HepG2 (cell line): ENCODE results near the gene SI. TPM values are rescaled to one million over a fixed set of nuclear protein-coding genes. Genes with fewer than 3 reads are reported as not detected.

Experiments used
- FOXO1 ChIP-seq: sonication (generic); formaldehyde crosslinking; IDR thresholded peaks from 2 replicates; pipeline ENCODE4 v1.4.0; 2020; ENCODE audit warnings: missing genetic modification reagents
- ISL2 ChIP-seq: sonication (generic); formaldehyde crosslinking; IDR thresholded peaks from 2 replicates; pipeline ENCODE4 v1.5.0; 2020; ENCODE audit warnings: missing genetic modification reagents
- MAF1 ChIP-seq: sonication (generic); formaldehyde crosslinking; IDR thresholded peaks from 2 replicates; pipeline ENCODE4 v1.5.0; 2020; ENCODE audit warnings: missing genetic modification reagents, borderline replicate concordance
- NCOA2 ChIP-seq: sonication (generic); formaldehyde crosslinking; IDR thresholded peaks from 2 replicates; pipeline ENCODE4 v1.8.0; 2022; ENCODE audit warnings: inconsistent platforms
- NFIC ChIP-seq: IDR thresholded peaks from 2 replicates; pipeline ENCODE4 v1.6.1; 2012; ENCODE audit warnings: mild to moderate bottlenecking, low read length, inconsistent platforms
- RFXANK ChIP-seq: IDR thresholded peaks from 2 replicates; pipeline ENCODE4 v1.6.1; 2016
- ZBTB3 ChIP-seq: sonication (generic); formaldehyde crosslinking; IDR thresholded peaks from 2 replicates; pipeline ENCODE4 v1.4.0; 2020; ENCODE audit warnings: low read depth, mild to moderate bottlenecking, moderate library complexity, missing genetic modification reagents, borderline replicate concordance
- ZFP62 ChIP-seq: sonication (generic); formaldehyde crosslinking; IDR thresholded peaks from 2 replicates; pipeline ENCODE4 v1.4.0; 2020; ENCODE audit warnings: missing genetic modification reagents
- polyA plus RNA-seq, 8 experiments: library from polyadenylated mRNA; depleted of rRNA in 3 of 8; stranded (reverse) in 7 of 8; unstranded in 1 of 8; fragments of >200 nt; fragmentation: Illumina TruSeq in 4 of 8; extraction: Trizol in 4 of 8; gene quantifications; 2 replicates each; pipeline versions ENCODE4 v1.2.1 to v1.2.3, GENCODE V29; 2011 to 2016; ENCODE audit warnings: low read depth in 4 of 8, missing spikeins in 1 of 8, mixed read lengths in 1 of 8; ENCODE audit not compliant: insufficient read depth in 1 of 8
- total RNA-seq, 5 experiments: library from RNA; depleted of rRNA; stranded (reverse); fragments of >200 nt; fragmentation: Illumina TruSeq; extraction: Trizol; gene quantifications; 2 replicates each; pipeline ENCODE4 v1.2.3, GENCODE V29; 2016; ENCODE audit warnings: low read depth in 1 of 5
- TF ChIP-seq, protein P1 (sequence below): sonication (generic); formaldehyde crosslinking; IDR thresholded peaks from 2 replicates; pipeline ENCODE4 v1.9.0; 2022; ENCODE audit warnings: missing genetic modification reagents, mild to moderate bottlenecking, borderline replicate concordance
- TF ChIP-seq, protein P2 (sequence below): sonication (generic); formaldehyde crosslinking; IDR thresholded peaks from 2 replicates; pipeline ENCODE4 v1.4.0; 2020; ENCODE audit warnings: missing genetic modification reagents
- TF ChIP-seq, protein P3 (sequence below): sonication (generic); formaldehyde crosslinking; conservative IDR thresholded peaks from 2 replicates; pipeline ENCODE4 v1.8.0; 2022; ENCODE audit warnings: mild to moderate bottlenecking, moderate library complexity, missing genetic modification reagents
- TF ChIP-seq, protein P4 (sequence below): IDR thresholded peaks from 2 replicates; pipeline ENCODE4 v1.6.1; 2012; ENCODE audit warnings: low read depth, low read length, improper control_type of control experiment

SI gene
- total and polyA plus RNA-seq, 2 of the 13 experiments (the other 11 are each of a cell fraction or from before 2014, with no cell fraction given), result not detected

DNA sequence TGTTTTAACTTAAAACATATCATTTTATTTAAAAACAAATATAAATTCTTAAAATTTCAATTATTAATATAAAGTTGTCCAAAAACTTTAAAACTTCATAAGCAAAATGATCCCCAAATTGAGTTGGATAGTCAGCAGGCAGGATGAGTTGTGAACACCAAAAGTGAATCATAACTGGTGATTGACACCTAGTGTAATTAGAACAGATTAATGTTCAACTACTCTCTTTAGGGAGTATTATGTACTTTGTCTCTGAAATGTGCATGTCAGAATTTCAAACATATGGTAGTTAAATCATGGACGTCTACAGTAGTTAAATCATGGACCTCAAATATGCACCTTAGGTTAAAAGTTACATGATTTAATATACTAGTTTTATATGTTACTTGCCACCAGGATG lies 2.9 kb upstream of the SI start (continued):
- TF ChIP-seq ZBTB3 (no peak), RFXANK (CRISPR knock-in tag) (no peak), NFIC (no peak), MAF1 (no peak), NCOA2 (CRISPR knock-in tag) (no peak), ISL2 (CRISPR knock-in tag) (no peak), FOXO1 (CRISPR knock-in tag) (no peak), ZFP62 (CRISPR knock-in tag) (no peak)
- TF ChIP-seq, protein P1, sequence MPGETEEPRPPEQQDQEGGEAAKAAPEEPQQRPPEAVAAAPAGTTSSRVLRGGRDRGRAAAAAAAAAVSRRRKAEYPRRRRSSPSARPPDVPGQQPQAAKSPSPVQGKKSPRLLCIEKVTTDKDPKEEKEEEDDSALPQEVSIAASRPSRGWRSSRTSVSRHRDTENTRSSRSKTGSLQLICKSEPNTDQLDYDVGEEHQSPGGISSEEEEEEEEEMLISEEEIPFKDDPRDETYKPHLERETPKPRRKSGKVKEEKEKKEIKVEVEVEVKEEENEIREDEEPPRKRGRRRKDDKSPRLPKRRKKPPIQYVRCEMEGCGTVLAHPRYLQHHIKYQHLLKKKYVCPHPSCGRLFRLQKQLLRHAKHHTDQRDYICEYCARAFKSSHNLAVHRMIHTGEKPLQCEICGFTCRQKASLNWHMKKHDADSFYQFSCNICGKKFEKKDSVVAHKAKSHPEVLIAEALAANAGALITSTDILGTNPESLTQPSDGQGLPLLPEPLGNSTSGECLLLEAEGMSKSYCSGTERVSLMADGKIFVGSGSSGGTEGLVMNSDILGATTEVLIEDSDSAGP (CRISPR knock-in tag), result no peak
- TF ChIP-seq, protein P2, sequence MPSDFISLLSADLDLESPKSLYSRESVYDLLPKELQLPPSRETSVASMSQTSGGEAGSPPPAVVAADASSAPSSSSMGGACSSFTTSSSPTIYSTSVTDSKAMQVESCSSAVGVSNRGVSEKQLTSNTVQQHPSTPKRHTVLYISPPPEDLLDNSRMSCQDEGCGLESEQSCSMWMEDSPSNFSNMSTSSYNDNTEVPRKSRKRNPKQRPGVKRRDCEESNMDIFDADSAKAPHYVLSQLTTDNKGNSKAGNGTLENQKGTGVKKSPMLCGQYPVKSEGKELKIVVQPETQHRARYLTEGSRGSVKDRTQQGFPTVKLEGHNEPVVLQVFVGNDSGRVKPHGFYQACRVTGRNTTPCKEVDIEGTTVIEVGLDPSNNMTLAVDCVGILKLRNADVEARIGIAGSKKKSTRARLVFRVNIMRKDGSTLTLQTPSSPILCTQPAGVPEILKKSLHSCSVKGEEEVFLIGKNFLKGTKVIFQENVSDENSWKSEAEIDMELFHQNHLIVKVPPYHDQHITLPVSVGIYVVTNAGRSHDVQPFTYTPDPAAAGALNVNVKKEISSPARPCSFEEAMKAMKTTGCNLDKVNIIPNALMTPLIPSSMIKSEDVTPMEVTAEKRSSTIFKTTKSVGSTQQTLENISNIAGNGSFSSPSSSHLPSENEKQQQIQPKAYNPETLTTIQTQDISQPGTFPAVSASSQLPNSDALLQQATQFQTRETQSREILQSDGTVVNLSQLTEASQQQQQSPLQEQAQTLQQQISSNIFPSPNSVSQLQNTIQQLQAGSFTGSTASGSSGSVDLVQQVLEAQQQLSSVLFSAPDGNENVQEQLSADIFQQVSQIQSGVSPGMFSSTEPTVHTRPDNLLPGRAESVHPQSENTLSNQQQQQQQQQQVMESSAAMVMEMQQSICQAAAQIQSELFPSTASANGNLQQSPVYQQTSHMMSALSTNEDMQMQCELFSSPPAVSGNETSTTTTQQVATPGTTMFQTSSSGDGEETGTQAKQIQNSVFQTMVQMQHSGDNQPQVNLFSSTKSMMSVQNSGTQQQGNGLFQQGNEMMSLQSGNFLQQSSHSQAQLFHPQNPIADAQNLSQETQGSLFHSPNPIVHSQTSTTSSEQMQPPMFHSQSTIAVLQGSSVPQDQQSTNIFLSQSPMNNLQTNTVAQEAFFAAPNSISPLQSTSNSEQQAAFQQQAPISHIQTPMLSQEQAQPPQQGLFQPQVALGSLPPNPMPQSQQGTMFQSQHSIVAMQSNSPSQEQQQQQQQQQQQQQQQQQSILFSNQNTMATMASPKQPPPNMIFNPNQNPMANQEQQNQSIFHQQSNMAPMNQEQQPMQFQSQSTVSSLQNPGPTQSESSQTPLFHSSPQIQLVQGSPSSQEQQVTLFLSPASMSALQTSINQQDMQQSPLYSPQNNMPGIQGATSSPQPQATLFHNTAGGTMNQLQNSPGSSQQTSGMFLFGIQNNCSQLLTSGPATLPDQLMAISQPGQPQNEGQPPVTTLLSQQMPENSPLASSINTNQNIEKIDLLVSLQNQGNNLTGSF (CRISPR knock-in tag), result no peak
- TF ChIP-seq, protein P3, sequence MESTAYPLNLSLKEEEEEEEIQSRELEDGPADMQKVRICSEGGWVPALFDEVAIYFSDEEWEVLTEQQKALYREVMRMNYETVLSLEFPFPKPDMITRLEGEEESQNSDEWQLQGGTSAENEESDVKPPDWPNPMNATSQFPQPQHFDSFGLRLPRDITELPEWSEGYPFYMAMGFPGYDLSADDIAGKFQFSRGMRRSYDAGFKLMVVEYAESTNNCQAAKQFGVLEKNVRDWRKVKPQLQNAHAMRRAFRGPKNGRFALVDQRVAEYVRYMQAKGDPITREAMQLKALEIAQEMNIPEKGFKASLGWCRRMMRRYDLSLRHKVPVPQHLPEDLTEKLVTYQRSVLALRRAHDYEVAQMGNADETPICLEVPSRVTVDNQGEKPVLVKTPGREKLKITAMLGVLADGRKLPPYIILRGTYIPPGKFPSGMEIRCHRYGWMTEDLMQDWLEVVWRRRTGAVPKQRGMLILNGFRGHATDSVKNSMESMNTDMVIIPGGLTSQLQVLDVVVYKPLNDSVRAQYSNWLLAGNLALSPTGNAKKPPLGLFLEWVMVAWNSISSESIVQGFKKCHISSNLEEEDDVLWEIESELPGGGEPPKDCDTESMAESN (CRISPR knock-in tag), result no peak
- TF ChIP-seq, protein P4, sequence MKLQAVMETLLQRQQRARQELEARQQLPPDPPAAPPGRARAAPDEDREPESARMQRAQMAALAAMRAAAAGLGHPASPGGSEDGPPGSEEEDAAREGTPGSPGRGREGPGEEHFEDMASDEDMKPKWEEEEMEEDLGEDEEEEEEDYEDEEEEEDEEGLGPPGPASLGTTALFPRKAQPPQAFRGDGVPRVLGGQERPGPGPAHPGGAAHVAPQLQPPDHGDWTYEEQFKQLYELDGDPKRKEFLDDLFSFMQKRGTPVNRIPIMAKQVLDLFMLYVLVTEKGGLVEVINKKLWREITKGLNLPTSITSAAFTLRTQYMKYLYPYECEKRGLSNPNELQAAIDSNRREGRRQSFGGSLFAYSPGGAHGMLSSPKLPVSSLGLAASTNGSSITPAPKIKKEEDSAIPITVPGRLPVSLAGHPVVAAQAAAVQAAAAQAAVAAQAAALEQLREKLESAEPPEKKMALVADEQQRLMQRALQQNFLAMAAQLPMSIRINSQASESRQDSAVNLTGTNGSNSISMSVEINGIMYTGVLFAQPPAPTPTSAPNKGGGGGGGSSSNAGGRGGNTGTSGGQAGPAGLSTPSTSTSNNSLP, result no peak
